NCI-H187 treated with DMSO at 0.1 percent for 48 hours (cell line): ENCODE results near the gene NACA2.
"Not testable (repeated sequence)": the region's sequence is repeated elsewhere in the genome, so short reads cannot be mapped to it uniquely, and the experiment has no call there.

Source experiments
- DNase-seq: peaks from one replicate; lab custom pipeline; 2025; lab: John Stamatoyannopoulos, UW

The NACA2 gene

GRCh38 chr17:61591018-61591417 is at the start of gene NACA2:
Gene NACA2, minus strand, starts transcription at chr17:61591219. Its CDS starts 39 bp downstream, at chr17:61591180.
- no peak for DNase-seq

GRCh38 chr17:61639818-61640217 is 48.8 kb upstream of the NACA2 start:
- no peak for DNase-seq

GRCh38 chr17:61638087-61638486 is 47.1 kb upstream of the NACA2 start:
- DNase-seq = no peak

- no peak for DNase-seq
Observed at GRCh38 chr17:61635913-61636432, 45.0 kb upstream of the NACA2 start.

- no peak for DNase-seq
Observed at GRCh38 chr17:61634942-61635538, 44.0 kb upstream of the NACA2 start.

- no peak for DNase-seq
Observed at GRCh38 chr17:61634011-61634539, 43.1 kb upstream of the NACA2 start.

GRCh38 chr17:61632826-61633225 is 41.8 kb upstream of the NACA2 start:
- no peak for DNase-seq

- DNase-seq = no peak
Observed at GRCh38 chr17:61631800-61632199, 40.8 kb upstream of the NACA2 start.

GRCh38 chr17:61628158-61628557 is 37.1 kb upstream of the NACA2 start:
- not testable (repeated sequence) for DNase-seq

GRCh38 chr17:61627658-61628057 is 36.6 kb upstream of the NACA2 start:
- DNase-seq = no peak

GRCh38 chr17:61627125-61627524 is 36.1 kb upstream of the NACA2 start:
- DNase-seq = no peak

GRCh38 chr17:61625564-61625963 is 34.5 kb upstream of the NACA2 start:
- DNase-seq = no peak

GRCh38 chr17:61624951-61625350 is 33.9 kb upstream of the NACA2 start:
- no peak for DNase-seq

GRCh38 chr17:61621317-61621716 is 30.3 kb upstream of the NACA2 start:
- no peak for DNase-seq

GRCh38 chr17:61619953-61620352 is 28.9 kb upstream of the NACA2 start:
- DNase-seq = no peak

GRCh38 chr17:61619493-61619892 is 28.5 kb upstream of the NACA2 start:
- DNase-seq = no peak

GRCh38 chr17:61618950-61619349 is 27.9 kb upstream of the NACA2 start:
- DNase-seq = no peak

GRCh38 chr17:61617330-61617729 is 26.3 kb upstream of the NACA2 start:
- no peak for DNase-seq

- DNase-seq = no peak
Observed at GRCh38 chr17:61616783-61617182, 25.8 kb upstream of the NACA2 start.

GRCh38 chr17:61614219-61614618 is 23.2 kb upstream of the NACA2 start:
- no peak for DNase-seq

- DNase-seq = no peak
Observed at GRCh38 chr17:61611323-61611722, 20.3 kb upstream of the NACA2 start.

- DNase-seq = no peak
Observed at GRCh38 chr17:61605692-61606091, 14.7 kb upstream of the NACA2 start.

GRCh38 chr17:61601297-61601696 is 10.3 kb upstream of the NACA2 start:
- DNase-seq = no peak

- no peak for DNase-seq
Observed at GRCh38 chr17:61600621-61601020, 9.6 kb upstream of the NACA2 start.
